HEK293T (cell line): Measurements from ENCODE around the gene TTC36.

ENCODE experiments used
- CTCF ChIA-PET: fragments of 350-600 bp; formaldehyde crosslinking; extraction: SDS; loops from one replicate; lab custom pipeline; 2021; ENCODE audit warnings: antibody characterized with exemption, inconsistent platforms; lab: Yijun Ruan, JAX
- POLR2A ChIA-PET: fragments of 350-600 bp; formaldehyde crosslinking; extraction: SDS; loops from one replicate; lab custom pipeline; 2020; ENCODE audit warnings: antibody characterized with exemption, inconsistent platforms; lab: Yijun Ruan, JAX
- DNase-seq: peaks from one replicate; pipeline ENCODE4 v3.0.0; 2012; ENCODE audit warnings: mixed read lengths; ENCODE audit errors: extremely low spot score
- ARNT ChIP-seq: fragments of 450-650 bp; IDR thresholded peaks from 2 replicates; pipeline ENCODE4 v1.6.1; 2017; ENCODE audit warnings: mild to moderate bottlenecking
- BHLHE40 ChIP-seq: fragments of 450-650 bp; IDR thresholded peaks from 2 replicates; pipeline ENCODE4 v1.6.1; 2016; ENCODE audit warnings: mild to moderate bottlenecking, moderate library complexity, borderline replicate concordance
- CTBP1 ChIP-seq: fragments of 450-650 bp; IDR thresholded peaks from 2 replicates; pipeline ENCODE4 v1.6.1; 2016; ENCODE audit warnings: borderline replicate concordance
- ELF4 ChIP-seq: fragments of 450-650 bp; IDR thresholded peaks from 2 replicates; pipeline ENCODE4 v1.6.1; 2017; ENCODE audit warnings: antibody characterized with exemption
- FOXA1 ChIP-seq: fragments of 450-650 bp; IDR thresholded peaks from 2 replicates; pipeline ENCODE4 v1.6.1; 2016; ENCODE audit warnings: mild to moderate bottlenecking
- FOXK2 ChIP-seq: fragments of 450-650 bp; IDR thresholded peaks from 2 replicates; pipeline ENCODE4 v1.6.1; 2016; ENCODE audit warnings: mild to moderate bottlenecking
- FOXM1 ChIP-seq: fragments of 450-650 bp; IDR thresholded peaks from 2 replicates; pipeline ENCODE4 v1.6.1; 2017; ENCODE audit warnings: mild to moderate bottlenecking, borderline replicate concordance
- HDGF ChIP-seq: fragments of 450-650 bp; IDR thresholded peaks from 2 replicates; pipeline ENCODE4 v1.6.1; 2017; ENCODE audit warnings: antibody characterized with exemption, borderline replicate concordance
- L3MBTL2 ChIP-seq: fragments of 450-650 bp; conservative IDR thresholded peaks from 2 replicates; pipeline ENCODE4 v1.6.1; 2016; ENCODE audit warnings: mild to moderate bottlenecking
- LEF1 ChIP-seq: fragments of 450-650 bp; IDR thresholded peaks from 2 replicates; pipeline ENCODE4 v1.6.1; 2017; ENCODE audit warnings: mild to moderate bottlenecking, borderline replicate concordance
- NFRKB ChIP-seq: fragments of 450-650 bp; IDR thresholded peaks from 2 replicates; pipeline ENCODE4 v1.6.1; 2016; ENCODE audit warnings: mild to moderate bottlenecking, moderate library complexity
- PKNOX1 ChIP-seq: fragments of 450-650 bp; IDR thresholded peaks from 2 replicates; pipeline ENCODE4 v1.6.1; 2016
- SP1 ChIP-seq: fragments of 450-650 bp; IDR thresholded peaks from 2 replicates; pipeline ENCODE4 v1.6.1; 2017
- SUZ12 ChIP-seq: fragments of 450-650 bp; IDR thresholded peaks from 2 replicates; pipeline ENCODE4 v1.6.1; 2016; ENCODE audit warnings: mild to moderate bottlenecking
- TARDBP ChIP-seq: fragments of 450-650 bp; IDR thresholded peaks from 2 replicates; pipeline ENCODE4 v1.6.1; 2016
- ZNF384 ChIP-seq: fragments of 450-650 bp; IDR thresholded peaks from 2 replicates; pipeline ENCODE4 v1.6.1; 2016

TTC36 gene

GRCh38 chr11:118545533-118545932, 18.3 kb downstream of the TTC36 start:
- TF ChIP-seq TARDBP, result no peak
- no peak for TF ChIP-seq NFRKB
- no peak for TF ChIP-seq BHLHE40
- no peak for TF ChIP-seq ZNF384
- TF ChIP-seq FOXM1, result no peak
- TF ChIP-seq L3MBTL2, result no peak
- no peak for TF ChIP-seq CTBP1
- no peak for TF ChIP-seq ARNT
- no peak for TF ChIP-seq SP1
- TF ChIP-seq SUZ12, result no peak
- no peak for TF ChIP-seq PKNOX1
- no peak for TF ChIP-seq FOXK2
- TF ChIP-seq ELF4, result no peak
- no peak for TF ChIP-seq HDGF
- no peak for TF ChIP-seq FOXA1
- TF ChIP-seq LEF1, result no peak
- ChIA-PET CTCF (no interaction called here), POLR2A (no interaction called here)
- no peak for DNase-seq

- no peak for TF ChIP-seq LEF1
- no peak for TF ChIP-seq NFRKB
- no peak for TF ChIP-seq FOXA1
- no peak for TF ChIP-seq SP1
- TF ChIP-seq ELF4, result no peak
- no peak for TF ChIP-seq TARDBP
- no peak for TF ChIP-seq FOXK2
- no peak for TF ChIP-seq FOXM1
- no peak for TF ChIP-seq HDGF
- TF ChIP-seq BHLHE40, result no peak
- no peak for TF ChIP-seq CTBP1
- TF ChIP-seq PKNOX1, result no peak
- TF ChIP-seq L3MBTL2, result no peak
- no peak for TF ChIP-seq SUZ12
- no peak for TF ChIP-seq ZNF384
- ChIA-PET POLR2A (no interaction called here), CTCF (no interaction called here)
Measured at GRCh38 chr11:118547132-118547531, 19.9 kb downstream of the TTC36 start.

GRCh38 chr11:118552341-118552740, 25.1 kb downstream of the TTC36 start:
- POLR2A ChIA-PET, result no interaction called here
- CTCF ChIA-PET, result no interaction called here

More at GRCh38 chr11:118547132-118547531, 19.9 kb downstream of the TTC36 start:
- DNase-seq, result no peak

GRCh38 chr11:118560806-118561205, 33.5 kb downstream of the TTC36 start:
- TF ChIP-seq NFRKB (no peak), FOXK2 (no peak), TARDBP (no peak), PKNOX1 (no peak), ELF4 (no peak), ARNT (no peak), SP1 (no peak), FOXM1 (no peak), L3MBTL2 (no peak), HDGF (no peak), FOXA1 (no peak), BHLHE40 (no peak), CTBP1 (no peak), LEF1 (no peak), ZNF384 (no peak), SUZ12 (no peak)
- POLR2A ChIA-PET, result no interaction called here
- CTCF ChIA-PET, result no interaction called here
- DNase-seq, result no peak

More at GRCh38 chr11:118552341-118552740, 25.1 kb downstream of the TTC36 start:
- no peak for DNase-seq
- TF ChIP-seq FOXM1, result no peak
- no peak for TF ChIP-seq ELF4
- TF ChIP-seq FOXA1, result no peak
- no peak for TF ChIP-seq LEF1
- TF ChIP-seq NFRKB, result no peak
- TF ChIP-seq FOXK2, result no peak
- TF ChIP-seq ZNF384, result no peak
- no peak for TF ChIP-seq BHLHE40
- TF ChIP-seq CTBP1, result no peak

- POLR2A ChIA-PET, result no interaction called here
- DNase-seq, result no peak
- no peak for TF ChIP-seq PKNOX1
- no peak for TF ChIP-seq SUZ12
- TF ChIP-seq FOXM1, result no peak
- no peak for TF ChIP-seq TARDBP
- TF ChIP-seq ARNT, result no peak
- no peak for TF ChIP-seq L3MBTL2
- TF ChIP-seq SP1, result no peak
- no peak for TF ChIP-seq LEF1
- TF ChIP-seq HDGF, result no peak
- no peak for TF ChIP-seq FOXA1
- TF ChIP-seq FOXK2, result no peak
- no peak for TF ChIP-seq ZNF384
- CTCF ChIA-PET, result no interaction called here
Measured at GRCh38 chr11:118565051-118565450, 37.8 kb downstream of the TTC36 start.
